Dermis microvascular lymphatic vessel endothelial cell (primary cell): Measurements from ENCODE around the gene RARRES2. TPM values are rescaled to one million over a fixed set of nuclear protein-coding genes. Genes with fewer than 3 reads are reported as not detected.

Source experiments
- DNase-seq, 2 donors: peaks; one replicate each; pipeline versions ENCODE4 v3.0.0 to v3.0.0-alpha.2; 2010; ENCODE audit warnings: low read depth in 2 of 2
- total RNA-seq: library from RNA; depleted of rRNA; stranded (reverse); fragments of >200 nt; gene quantifications from 2 replicates; pipeline ENCODE4 v1.2.1, GENCODE V29; 2014

Gene RARRES2
- total RNA-seq, 1 donor from 2014 or later: 0.51 TPM

GRCh38 chr7:150338166-150338829, 3.1 kb downstream of the RARRES2 start:
- DNase-seq: no peak

- DNase-seq: no peak
These were observed 3.8 kb downstream of the RARRES2 start for GRCh38 chr7:150337659-150338081.

- no peak for DNase-seq
These were observed 4.2 kb downstream of the RARRES2 start for GRCh38 chr7:150337179-150337578.

GRCh38 chr7:150336746-150337145, 4.7 kb downstream of the RARRES2 start:
- DNase-seq: no peak

GRCh38 chr7:150335774-150336112, 5.7 kb downstream of the RARRES2 start:
- DNase-seq: no peak

GRCh38 chr7:150335108-150335773, 6.2 kb downstream of the RARRES2 start:
- no peak for DNase-seq

GRCh38 chr7:150334108-150334507, 7.3 kb downstream of the RARRES2 start:
- DNase-seq: no peak

GRCh38 chr7:150333659-150334058, 7.8 kb downstream of the RARRES2 start:
- DNase-seq: no peak

- no peak for DNase-seq
These were observed 8.4 kb downstream of the RARRES2 start for GRCh38 chr7:150332852-150333635.

- no peak for DNase-seq
These were observed 11.1 kb downstream of the RARRES2 start for GRCh38 chr7:150330211-150330885.

GRCh38 chr7:150329331-150330120, 11.9 kb downstream of the RARRES2 start:
- no peak for DNase-seq

GRCh38 chr7:150327308-150327707, 14.1 kb downstream of the RARRES2 start:
- DNase-seq: no peak

- no peak for DNase-seq
These were observed 14.7 kb downstream of the RARRES2 start for GRCh38 chr7:150326657-150327268.

GRCh38 chr7:150325901-150326300, 15.5 kb downstream of the RARRES2 start:
- DNase-seq: no peak

GRCh38 chr7:150325110-150325611, 16.3 kb downstream of the RARRES2 start:
- DNase-seq: no peak

- peak in 1 of 2 donors; percentile 22 for DNase-seq
These were observed 17.0 kb downstream of the RARRES2 start for GRCh38 chr7:150324373-150324961.

- peak in 1 of 2 donors; percentile 11 for DNase-seq
These were observed 17.6 kb downstream of the RARRES2 start for GRCh38 chr7:150323682-150324372.

- peak in 1 of 2 donors; percentile 15 for DNase-seq
These were observed 18.4 kb downstream of the RARRES2 start, which contains the start of the genes ACTR3C and LRRC61 for GRCh38 chr7:150322833-150323681. ACTR3C (minus strand) TSS chr7:150323545; CDS start chr7:150295296, 28,249 bp downstream. LRRC61 (plus strand) TSS chr7:150323355; CDS start chr7:150336862, 13,507 bp downstream.
